CD4-positive, alpha-beta T cell treated with Interleukin-10 for 1 hour (primary cell): ENCODE results near the gene IRX5.

Source experiments
- DNase-seq: peaks from one replicate; pipeline ENCODE4 v3.0.0-alpha.2; 2020

The IRX5 gene

GRCh38 chr16:54953461-54953860, 22.8 kb downstream of the IRX5 start:
- no peak for DNase-seq

- DNase-seq = no peak
Observed at GRCh38 chr16:54954220-54954619, 23.6 kb downstream of the IRX5 start.

- DNase-seq = no peak
Observed at GRCh38 chr16:54955757-54956156, 25.1 kb downstream of the IRX5 start.

- no peak for DNase-seq
Observed at GRCh38 chr16:54957403-54958166, 26.9 kb downstream of the IRX5 start.

- DNase-seq = no peak
Observed at GRCh38 chr16:54962045-54962444, 31.4 kb downstream of the IRX5 start.

- DNase-seq = no peak
Observed at GRCh38 chr16:54964239-54964638, 33.6 kb downstream of the IRX5 start.

- no peak for DNase-seq
Observed at GRCh38 chr16:54965464-54965863, 34.8 kb downstream of the IRX5 start.

GRCh38 chr16:54968011-54968410, 37.3 kb downstream of the IRX5 start:
- DNase-seq = no peak

GRCh38 chr16:54968784-54969183, 38.1 kb downstream of the IRX5 start:
- DNase-seq = no peak

GRCh38 chr16:54970016-54970415, 39.4 kb downstream of the IRX5 start:
- no peak for DNase-seq

GRCh38 chr16:54974367-54974766, 43.7 kb downstream of the IRX5 start:
- no peak for DNase-seq

- DNase-seq = no peak
Observed at GRCh38 chr16:54976651-54977200, 46.1 kb downstream of the IRX5 start.

GRCh38 chr16:54977211-54977610, 46.5 kb downstream of the IRX5 start:
- DNase-seq = no peak

- no peak for DNase-seq
Observed at GRCh38 chr16:54980821-54981220, 50.2 kb downstream of the IRX5 start.
